HG02870 (cell line): Measurements from ENCODE around the gene KLRD1.
"Not testable (repeated sequence)": the region's sequence is repeated elsewhere in the genome, so short reads cannot be mapped to it uniquely, and the experiment has no call there.

Experiments
- ATAC-seq: cut with Tn5 transposase; IDR thresholded peaks from one replicate; pipeline ENCODE4 v1.9.1; 2021; ENCODE audit warnings: mild to moderate bottlenecking, moderate library complexity; ENCODE audit not compliant: unreplicated experiment

The KLRD1 gene

GRCh38 chr12:10367714-10368113 is 60.0 kb downstream of the KLRD1 start:
- not testable (repeated sequence) for ATAC-seq

- ATAC-seq, result no peak
Measured at GRCh38 chr12:10368206-10369171, 60.8 kb downstream of the KLRD1 start.

GRCh38 chr12:10369557-10370415 is 62.1 kb downstream of the KLRD1 start:
- ATAC-seq, result no peak

- not testable (repeated sequence) for ATAC-seq
Measured at GRCh38 chr12:10371893-10372535, 64.3 kb downstream of the KLRD1 start.

- no peak for ATAC-seq
Measured at GRCh38 chr12:10372559-10372958, 64.9 kb downstream of the KLRD1 start.

- no peak for ATAC-seq
Measured at GRCh38 chr12:10374624-10375018, 67.0 kb downstream of the KLRD1 start.

- ATAC-seq, result not testable (repeated sequence)
Measured at GRCh38 chr12:10378737-10379136, 71.1 kb downstream of the KLRD1 start.
